HepG2 (cell line): ENCODE results near the gene DPY30. TPM values are rescaled to one million over a fixed set of nuclear protein-coding genes. Genes with fewer than 3 reads are reported as not detected.
A peak's percentile ranks its signal among the peaks of the same experiment; 100 is the strongest.

Experiments
- ARHGAP35 ChIP-seq: sonication (generic); formaldehyde crosslinking; IDR thresholded peaks from 2 replicates; pipeline ENCODE4 v1.9.0; 2022; ENCODE audit warnings: mild to moderate bottlenecking, inconsistent platforms, moderate library complexity, missing genetic modification reagents, borderline replicate concordance
- GABPA ChIP-seq, 2 experiments: IDR thresholded peaks; 2 replicates each; pipeline ENCODE4 v1.6.1; 2011 to 2016; ENCODE audit warnings: low read depth in 2 of 2, low read length in 1 of 2, missing biosample characterization in 1 of 2, missing genetic modification characterization in 1 of 2
- KDM4B ChIP-seq: sonication (generic); formaldehyde crosslinking; IDR thresholded peaks from 2 replicates; pipeline ENCODE4 v1.4.0; 2020; ENCODE audit warnings: missing genetic modification reagents
- NFATC3 ChIP-seq: sonication (generic); formaldehyde crosslinking; IDR thresholded peaks from 2 replicates; pipeline ENCODE4 v1.5.1; 2020; ENCODE audit warnings: mild to moderate bottlenecking, missing genetic modification reagents
- NFE2L2 ChIP-seq: fragments of 150-350 bp; IDR thresholded peaks from 2 replicates; pipeline ENCODE4 v1.6.1; 2014; ENCODE audit warnings: low read length
- POLR2AphosphoS5 ChIP-seq: IDR thresholded peaks from 2 replicates; pipeline ENCODE4 v1.6.1; 2012; ENCODE audit warnings: low read depth, low read length
- SKI ChIP-seq: fragments of 450-650 bp; IDR thresholded peaks from one replicate; pipeline ENCODE4 v1.6.1; 2018; ENCODE audit warnings: mild to moderate bottlenecking; ENCODE audit not compliant: partially characterized antibody
- ZBTB3 ChIP-seq: sonication (generic); formaldehyde crosslinking; IDR thresholded peaks from 2 replicates; pipeline ENCODE4 v1.4.0; 2020; ENCODE audit warnings: low read depth, mild to moderate bottlenecking, moderate library complexity, missing genetic modification reagents, borderline replicate concordance
- ZKSCAN5 ChIP-seq: sonication (generic); formaldehyde crosslinking; IDR thresholded peaks from 2 replicates; pipeline ENCODE4 v1.5.1; 2020; ENCODE audit warnings: mild to moderate bottlenecking, missing genetic modification reagents
- ZNF24 ChIP-seq: fragments of 450-650 bp; IDR thresholded peaks from 2 replicates; pipeline ENCODE4 v1.6.1; 2017; ENCODE audit warnings: antibody characterized with exemption, mild to moderate bottlenecking
- ZNF256 ChIP-seq: sonication (generic); formaldehyde crosslinking; conservative IDR thresholded peaks from 2 replicates; pipeline ENCODE4 v1.4.0; 2020; ENCODE audit warnings: missing genetic modification reagents
- ZNF552 ChIP-seq: sonication (generic); formaldehyde crosslinking; IDR thresholded peaks from 2 replicates; pipeline ENCODE4 v1.9.0; 2022; ENCODE audit warnings: missing genetic modification reagents, mild to moderate bottlenecking, borderline replicate concordance
- ZNF672 ChIP-seq: sonication (generic); formaldehyde crosslinking; IDR thresholded peaks from 2 replicates; pipeline ENCODE4 v1.8.1; 2022; ENCODE audit warnings: missing genetic modification reagents
- ZSCAN29 ChIP-seq: sonication (generic); formaldehyde crosslinking; conservative IDR thresholded peaks from 2 replicates; pipeline ENCODE4 v1.4.0; 2020; ENCODE audit warnings: mild to moderate bottlenecking, missing genetic modification reagents
- polyA plus RNA-seq, 8 experiments: library from polyadenylated mRNA; depleted of rRNA in 3 of 8; stranded (reverse) in 7 of 8; unstranded in 1 of 8; fragments of >200 nt; fragmentation: Illumina TruSeq in 4 of 8; extraction: Trizol in 4 of 8; gene quantifications; 2 replicates each; pipeline versions ENCODE4 v1.2.1 to v1.2.3, GENCODE V29; 2011 to 2016; ENCODE audit warnings: low read depth in 4 of 8, missing spikeins in 1 of 8, mixed read lengths in 1 of 8; ENCODE audit not compliant: insufficient read depth in 1 of 8
- total RNA-seq, 5 experiments: library from RNA; depleted of rRNA; stranded (reverse); fragments of >200 nt; fragmentation: Illumina TruSeq; extraction: Trizol; gene quantifications; 2 replicates each; pipeline ENCODE4 v1.2.3, GENCODE V29; 2016; ENCODE audit warnings: low read depth in 1 of 5
- TF ChIP-seq, protein P1 (sequence below), 2 experiments: fragments of 450-650 bp in 1 of 2; sonication (generic) in 1 of 2; formaldehyde crosslinking in 1 of 2; IDR thresholded peaks; 2 replicates each; pipeline versions ENCODE4 v1.6.1 to v1.8.0; 2016 to 2022; ENCODE audit warnings: antibody characterized with exemption in 1 of 2, mild to moderate bottlenecking in 1 of 2, missing genetic modification reagents in 1 of 2
- TF ChIP-seq, protein P2 (sequence below): sonication (generic); formaldehyde crosslinking; IDR thresholded peaks from 2 replicates; pipeline ENCODE4 v1.8.0; 2022; ENCODE audit warnings: missing genetic modification reagents, mild to moderate bottlenecking, inconsistent platforms, borderline replicate concordance
- TF ChIP-seq, protein P3 (sequence below): sonication (generic); formaldehyde crosslinking; IDR thresholded peaks from 2 replicates; pipeline ENCODE4 v1.8.0; 2022; ENCODE audit warnings: mild to moderate bottlenecking, missing genetic modification reagents, borderline replicate concordance

Gene DPY30
- total and polyA plus RNA-seq, 2 of the 13 experiments (the other 11 are each of a cell fraction or from before 2014, with no cell fraction given): 98.1 to 118 TPM

DNA sequence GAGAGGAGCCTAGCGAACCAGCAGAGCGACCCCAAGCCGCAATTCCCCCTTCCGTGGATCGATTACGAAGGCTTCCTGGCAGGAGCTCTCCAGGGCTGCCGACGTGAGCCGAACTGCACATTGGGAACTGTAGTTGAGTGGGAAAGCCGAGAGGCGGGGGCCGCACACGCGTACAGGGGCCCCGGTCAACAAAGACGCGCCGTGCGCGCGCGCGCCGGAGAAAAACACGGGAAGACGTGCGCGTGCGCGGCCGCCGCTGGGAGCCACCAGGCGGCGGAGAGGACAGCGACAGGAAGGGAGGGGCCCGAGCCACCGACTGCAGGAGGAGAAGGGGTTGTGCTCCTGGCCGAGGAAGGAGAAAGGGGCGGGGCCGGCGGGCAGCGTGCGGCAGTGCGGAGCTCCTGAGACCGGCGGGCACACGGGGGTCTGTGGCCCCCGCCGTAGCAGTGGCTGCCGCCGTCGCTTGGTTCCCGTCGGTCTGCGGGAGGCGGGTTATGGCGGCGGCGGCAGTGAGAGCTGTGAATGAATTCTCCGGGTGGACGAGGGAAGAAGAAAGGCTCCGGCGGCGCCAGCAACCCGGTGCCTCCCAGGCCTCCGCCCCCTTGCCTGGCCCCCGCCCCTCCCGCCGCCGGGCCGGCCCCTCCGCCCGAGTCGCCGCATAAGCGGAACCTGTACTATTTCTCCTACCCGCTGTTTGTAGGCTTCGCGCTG is 23.9 kb upstream of the DPY30 start, which contains the start of gene SPAST (continued):
- TF ChIP-seq GABPA (IDR thresholded peaks at IDR 0.05; ENCODE audit: low read depth, low read length): peak; percentile 67
- TF ChIP-seq GABPA (CRISPR knock-in tag; IDR thresholded peaks at IDR 0.05; ENCODE audit: low read depth): peak; percentile 90
- TF ChIP-seq ZNF256 (CRISPR knock-in tag): peak; percentile 53; the same call in 1 of the 2 replicates
- TF ChIP-seq SKI: peak; percentile 82
- peak; percentile 98 for TF ChIP-seq POLR2AphosphoS5
- no peak for TF ChIP-seq ZNF24
- TF ChIP-seq ZNF672 (CRISPR knock-in tag): no peak
- 0 out of 2 replicates have a peak, but pooled peaks have one; percentile 9 for TF ChIP-seq KDM4B (CRISPR knock-in tag)
- TF ChIP-seq ARHGAP35 (CRISPR knock-in tag): no peak; the same call in 1 of the 2 replicates
- peak; percentile 67 for TF ChIP-seq NFATC3 (CRISPR knock-in tag)
- TF ChIP-seq ZSCAN29 (CRISPR knock-in tag): peak; percentile 67; the same call in 1 of the 2 replicates
- no peak; the same call in 1 of the 2 replicates for TF ChIP-seq ZKSCAN5
- TF ChIP-seq NFE2L2: no peak
- TF ChIP-seq ZNF552: no peak
- peak; percentile 92; the same call in 1 of the 2 replicates for TF ChIP-seq ZBTB3 (CRISPR knock-in tag)
- TF ChIP-seq, protein P1, sequence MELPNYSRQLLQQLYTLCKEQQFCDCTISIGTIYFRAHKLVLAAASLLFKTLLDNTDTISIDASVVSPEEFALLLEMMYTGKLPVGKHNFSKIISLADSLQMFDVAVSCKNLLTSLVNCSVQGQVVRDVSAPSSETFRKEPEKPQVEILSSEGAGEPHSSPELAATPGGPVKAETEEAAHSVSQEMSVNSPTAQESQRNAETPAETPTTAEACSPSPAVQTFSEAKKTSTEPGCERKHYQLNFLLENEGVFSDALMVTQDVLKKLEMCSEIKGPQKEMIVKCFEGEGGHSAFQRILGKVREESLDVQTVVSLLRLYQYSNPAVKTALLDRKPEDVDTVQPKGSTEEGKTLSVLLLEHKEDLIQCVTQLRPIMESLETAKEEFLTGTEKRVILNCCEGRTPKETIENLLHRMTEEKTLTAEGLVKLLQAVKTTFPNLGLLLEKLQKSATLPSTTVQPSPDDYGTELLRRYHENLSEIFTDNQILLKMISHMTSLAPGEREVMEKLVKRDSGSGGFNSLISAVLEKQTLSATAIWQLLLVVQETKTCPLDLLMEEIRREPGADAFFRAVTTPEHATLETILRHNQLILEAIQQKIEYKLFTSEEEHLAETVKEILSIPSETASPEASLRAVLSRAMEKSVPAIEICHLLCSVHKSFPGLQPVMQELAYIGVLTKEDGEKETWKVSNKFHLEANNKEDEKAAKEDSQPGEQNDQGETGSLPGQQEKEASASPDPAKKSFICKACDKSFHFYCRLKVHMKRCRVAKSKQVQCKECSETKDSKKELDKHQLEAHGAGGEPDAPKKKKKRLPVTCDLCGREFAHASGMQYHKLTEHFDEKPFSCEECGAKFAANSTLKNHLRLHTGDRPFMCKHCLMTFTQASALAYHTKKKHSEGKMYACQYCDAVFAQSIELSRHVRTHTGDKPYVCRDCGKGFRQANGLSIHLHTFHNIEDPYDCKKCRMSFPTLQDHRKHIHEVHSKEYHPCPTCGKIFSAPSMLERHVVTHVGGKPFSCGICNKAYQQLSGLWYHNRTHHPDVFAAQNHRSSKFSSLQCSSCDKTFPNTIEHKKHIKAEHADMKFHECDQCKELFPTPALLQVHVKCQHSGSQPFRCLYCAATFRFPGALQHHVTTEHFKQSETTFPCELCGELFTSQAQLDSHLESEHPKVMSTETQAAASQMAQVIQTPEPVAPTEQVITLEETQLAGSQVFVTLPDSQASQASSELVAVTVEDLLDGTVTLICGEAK (IDR thresholded peaks at IDR 0.05): no peak
- TF ChIP-seq, protein P1 (CRISPR knock-in tag; IDR thresholded peaks at IDR 0.05): peak; percentile 73
- TF ChIP-seq, protein P2, sequence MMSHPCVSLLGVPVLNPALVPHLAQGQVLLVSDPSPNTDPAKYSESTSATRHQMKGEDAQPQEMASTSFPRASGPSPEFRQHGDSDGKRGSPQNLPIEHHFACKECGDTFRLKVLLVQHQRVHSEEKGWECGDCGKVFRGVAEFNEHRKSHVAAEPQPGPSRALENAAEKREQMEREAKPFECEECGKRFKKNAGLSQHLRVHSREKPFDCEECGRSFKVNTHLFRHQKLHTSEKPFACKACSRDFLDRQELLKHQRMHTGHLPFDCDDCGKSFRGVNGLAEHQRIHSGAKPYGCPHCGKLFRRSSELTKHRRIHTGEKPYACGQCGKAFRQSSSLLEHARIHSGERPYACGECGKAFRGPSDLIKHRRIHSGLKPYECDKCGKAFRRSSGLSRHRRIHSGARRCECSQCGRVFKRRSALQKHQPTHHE (CRISPR knock-in tag): peak; percentile 91
- TF ChIP-seq, protein P3, sequence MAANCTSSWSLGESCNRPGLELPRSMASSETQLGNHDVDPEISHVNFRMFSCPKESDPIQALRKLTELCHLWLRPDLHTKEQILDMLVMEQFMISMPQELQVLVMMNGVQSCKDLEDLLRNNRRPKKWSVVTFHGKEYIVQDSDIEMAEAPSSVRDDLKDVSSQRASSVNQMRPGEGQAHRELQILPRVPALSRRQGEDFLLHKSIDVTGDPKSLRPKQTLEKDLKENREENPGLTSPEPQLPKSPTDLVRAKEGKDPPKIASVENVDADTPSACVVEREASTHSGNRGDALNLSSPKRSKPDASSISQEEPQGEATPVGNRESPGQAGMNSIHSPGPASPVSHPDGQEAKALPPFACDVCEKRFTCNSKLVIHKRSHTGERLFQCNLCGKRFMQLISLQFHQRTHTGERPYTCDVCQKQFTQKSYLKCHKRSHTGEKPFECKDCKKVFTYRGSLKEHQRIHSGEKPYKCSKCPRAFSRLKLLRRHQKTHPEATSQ (CRISPR knock-in tag): 0 out of 2 replicates have a peak, but pooled peaks have one; percentile 83
